ENCODE measurements around the gene KIAA1217. TPM values are rescaled to one million over a fixed set of nuclear protein-coding genes. Genes with fewer than 3 reads are reported as not detected.

The KIAA1217 gene
- total RNA-seq, 1 experiment from 2014 or later, result 7.8 TPM

DNA sequence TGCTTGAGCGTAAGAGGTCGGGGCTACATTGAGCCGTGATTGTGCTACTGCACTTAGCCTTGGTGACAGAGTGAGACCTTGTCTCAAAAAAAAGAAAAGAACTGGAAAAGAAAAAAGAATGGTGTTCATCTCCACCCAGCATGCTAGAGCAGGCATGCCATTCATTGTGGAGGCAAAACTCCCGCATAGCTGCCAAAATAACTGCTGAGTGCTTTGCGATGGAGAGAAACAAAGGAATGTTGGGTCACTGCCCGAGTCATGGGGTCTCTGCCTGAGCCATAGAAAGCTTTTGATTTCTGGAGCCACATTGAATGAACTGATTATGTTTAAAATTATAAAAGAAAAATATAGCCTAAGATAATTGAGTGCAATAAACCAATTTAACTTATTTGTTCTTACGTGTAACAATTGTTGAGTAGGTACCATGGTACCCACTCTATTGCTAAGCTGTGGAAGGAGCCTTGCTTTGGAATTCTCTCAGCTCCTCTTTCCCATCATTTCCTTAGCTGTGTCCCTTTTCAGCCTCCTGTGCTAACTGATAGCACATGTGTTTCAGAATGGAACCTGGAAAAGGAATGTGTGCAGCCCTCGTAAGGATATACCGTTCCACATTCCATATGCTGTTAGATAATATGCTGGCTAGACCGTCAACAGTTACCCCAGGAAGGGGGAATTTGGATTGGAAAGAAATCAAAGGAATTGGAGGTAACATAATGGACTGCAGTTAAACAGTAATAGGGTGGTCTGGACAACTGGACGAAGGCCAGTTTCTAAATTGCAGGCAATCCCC lies 99.0 kb downstream of the KIAA1217 start:
- Histone ChIP-seq H2AFZ (ENCODE audit: low read depth, low read length, poor library complexity, severe bottlenecking) (no peak overlapping the region), H3K9ac (ENCODE audit: low read length) (no peak overlapping the region), H4K20me1 (ENCODE audit: insufficient read depth) (no peaks in the 10 kb centered on the region), H3K27ac (ENCODE audit: low read depth, low read length) (no peak overlapping the region), H3K9me3 (ENCODE audit: control insufficient read depth in 1 of 2, insufficient read depth in 1 of 2, low read depth in 1 of 2, low read length in 2 of 2) (no peaks in the 10 kb centered on the region), H3K27me3 (ENCODE audit: insufficient read depth, low read length) (peaks cover 24% of the 10 kb centered on the region), H3K4me1 (ENCODE audit: control insufficient read depth in 1 of 2, insufficient read depth in 2 of 2, low read length in 2 of 2) (no peaks in the 10 kb centered on the region), H3K36me3 (ENCODE audit: control insufficient read depth in 1 of 2, insufficient read depth in 2 of 2, low read length in 2 of 2) (no peaks in the 10 kb centered on the region), H3K4me3 (replicated peaks in 1 of 2; ENCODE audit: low read depth in 1 of 2, low read length in 2 of 2) (no peak overlapping the region), H3K9me2 (ENCODE audit: insufficient read depth) (no peaks in the 10 kb centered on the region), H3K79me2 (ENCODE audit: insufficient read depth, low read length) (no peaks in the 10 kb centered on the region), H3K4me2 (ENCODE audit: low read length) (no peak overlapping the region)
- no TSS peak for BruUV-seq (replicated peaks)
- ChIA-PET RAD21 (ENCODE audit: low non-redundant PET in 1 of 2, low total read pairs in 2 of 2, uncharacterized antibody in 2 of 2, unreplicated experiment in 2 of 2) (no interaction called here), POLR2A (no interaction called here), CTCF (no interaction called here)
- intact Hi-C loops (cut with micrococcal nuclease), result no loop called here
- ATAC-seq (no peak), DNase-seq (ENCODE audit: low read depth, low spot score) (no peak)
- TF ChIP-seq ZFX (IDR thresholded peaks at IDR 0.05), result no peak
- no peak for TF ChIP-seq SP1 (IDR thresholded peaks at IDR 0.05; ENCODE audit: low read depth)
- no peak for TF ChIP-seq POLR2AphosphoS5 (IDR thresholded peaks at IDR 0.05; ENCODE audit: low read depth, low read length)
- TF ChIP-seq, protein P1, sequence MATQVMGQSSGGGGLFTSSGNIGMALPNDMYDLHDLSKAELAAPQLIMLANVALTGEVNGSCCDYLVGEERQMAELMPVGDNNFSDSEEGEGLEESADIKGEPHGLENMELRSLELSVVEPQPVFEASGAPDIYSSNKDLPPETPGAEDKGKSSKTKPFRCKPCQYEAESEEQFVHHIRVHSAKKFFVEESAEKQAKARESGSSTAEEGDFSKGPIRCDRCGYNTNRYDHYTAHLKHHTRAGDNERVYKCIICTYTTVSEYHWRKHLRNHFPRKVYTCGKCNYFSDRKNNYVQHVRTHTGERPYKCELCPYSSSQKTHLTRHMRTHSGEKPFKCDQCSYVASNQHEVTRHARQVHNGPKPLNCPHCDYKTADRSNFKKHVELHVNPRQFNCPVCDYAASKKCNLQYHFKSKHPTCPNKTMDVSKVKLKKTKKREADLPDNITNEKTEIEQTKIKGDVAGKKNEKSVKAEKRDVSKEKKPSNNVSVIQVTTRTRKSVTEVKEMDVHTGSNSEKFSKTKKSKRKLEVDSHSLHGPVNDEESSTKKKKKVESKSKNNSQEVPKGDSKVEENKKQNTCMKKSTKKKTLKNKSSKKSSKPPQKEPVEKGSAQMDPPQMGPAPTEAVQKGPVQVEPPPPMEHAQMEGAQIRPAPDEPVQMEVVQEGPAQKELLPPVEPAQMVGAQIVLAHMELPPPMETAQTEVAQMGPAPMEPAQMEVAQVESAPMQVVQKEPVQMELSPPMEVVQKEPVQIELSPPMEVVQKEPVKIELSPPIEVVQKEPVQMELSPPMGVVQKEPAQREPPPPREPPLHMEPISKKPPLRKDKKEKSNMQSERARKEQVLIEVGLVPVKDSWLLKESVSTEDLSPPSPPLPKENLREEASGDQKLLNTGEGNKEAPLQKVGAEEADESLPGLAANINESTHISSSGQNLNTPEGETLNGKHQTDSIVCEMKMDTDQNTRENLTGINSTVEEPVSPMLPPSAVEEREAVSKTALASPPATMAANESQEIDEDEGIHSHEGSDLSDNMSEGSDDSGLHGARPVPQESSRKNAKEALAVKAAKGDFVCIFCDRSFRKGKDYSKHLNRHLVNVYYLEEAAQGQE (IDR thresholded peaks at IDR 0.05; ENCODE audit: low read depth), result no peak
- TF ChIP-seq EZH2 (IDR thresholded peaks at IDR 0.05), result no peak
- TF ChIP-seq FOSL1 (IDR thresholded peaks at IDR 0.05; ENCODE audit: low read depth), result no peak
- TF ChIP-seq, protein P2, sequence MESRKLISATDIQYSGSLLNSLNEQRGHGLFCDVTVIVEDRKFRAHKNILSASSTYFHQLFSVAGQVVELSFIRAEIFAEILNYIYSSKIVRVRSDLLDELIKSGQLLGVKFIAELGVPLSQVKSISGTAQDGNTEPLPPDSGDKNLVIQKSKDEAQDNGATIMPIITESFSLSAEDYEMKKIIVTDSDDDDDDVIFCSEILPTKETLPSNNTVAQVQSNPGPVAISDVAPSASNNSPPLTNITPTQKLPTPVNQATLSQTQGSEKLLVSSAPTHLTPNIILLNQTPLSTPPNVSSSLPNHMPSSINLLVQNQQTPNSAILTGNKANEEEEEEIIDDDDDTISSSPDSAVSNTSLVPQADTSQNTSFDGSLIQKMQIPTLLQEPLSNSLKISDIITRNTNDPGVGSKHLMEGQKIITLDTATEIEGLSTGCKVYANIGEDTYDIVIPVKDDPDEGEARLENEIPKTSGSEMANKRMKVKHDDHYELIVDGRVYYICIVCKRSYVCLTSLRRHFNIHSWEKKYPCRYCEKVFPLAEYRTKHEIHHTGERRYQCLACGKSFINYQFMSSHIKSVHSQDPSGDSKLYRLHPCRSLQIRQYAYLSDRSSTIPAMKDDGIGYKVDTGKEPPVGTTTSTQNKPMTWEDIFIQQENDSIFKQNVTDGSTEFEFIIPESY (IDR thresholded peaks at IDR 0.05; ENCODE audit: extremely low read depth, insufficient replicate concordance, low read length), result no peak
- TF ChIP-seq ZNF274 (IDR thresholded peaks at IDR 0.05; ENCODE audit: low read depth, low read length), result no peak
- TF ChIP-seq SRF (IDR thresholded peaks at IDR 0.05; ENCODE audit: low read depth), result no peak
- TF ChIP-seq CEBPB (IDR thresholded peaks at IDR 0.05; ENCODE audit: low read depth), result no peak
- no peak for TF ChIP-seq SIN3A (IDR thresholded peaks at IDR 0.05; ENCODE audit: low read depth)
- TF ChIP-seq, protein P3, sequence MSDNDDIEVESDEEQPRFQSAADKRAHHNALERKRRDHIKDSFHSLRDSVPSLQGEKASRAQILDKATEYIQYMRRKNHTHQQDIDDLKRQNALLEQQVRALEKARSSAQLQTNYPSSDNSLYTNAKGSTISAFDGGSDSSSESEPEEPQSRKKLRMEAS (IDR thresholded peaks at IDR 0.05), result no peak
- TF ChIP-seq TCF7L2 (IDR thresholded peaks at IDR 0.05; ENCODE audit: borderline replicate concordance, extremely low read depth, insufficient read depth, insufficient read length), result no peak
- no peak for TF ChIP-seq EGR1 (IDR thresholded peaks at IDR 0.05; ENCODE audit: low read depth)
- TF ChIP-seq RAD21 (IDR thresholded peaks at IDR 0.05; ENCODE audit: low read depth), result no peak
- no peak for TF ChIP-seq ELF1 (IDR thresholded peaks at IDR 0.05; ENCODE audit: borderline replicate concordance, low read depth)
- TF ChIP-seq, protein P4, sequence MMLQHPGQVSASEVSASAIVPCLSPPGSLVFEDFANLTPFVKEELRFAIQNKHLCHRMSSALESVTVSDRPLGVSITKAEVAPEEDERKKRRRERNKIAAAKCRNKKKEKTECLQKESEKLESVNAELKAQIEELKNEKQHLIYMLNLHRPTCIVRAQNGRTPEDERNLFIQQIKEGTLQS (IDR thresholded peaks at IDR 0.05), result no peak
- TF ChIP-seq CBX3 (IDR thresholded peaks at IDR 0.05; ENCODE audit: low read depth), result no peak
